Vagina (tissue), 2 donors: Measurements from ENCODE around the gene KCNH2.

Source experiments
- POLR2A ChIP-seq, 2 donors: fragments of 450-650 bp; IDR thresholded peaks; one replicate each; pipeline ENCODE4 v1.6.1; 2017; ENCODE audit warnings: antibody characterized with exemption in 2 of 2, mild to moderate bottlenecking in 2 of 2, moderate library complexity in 2 of 2
- POLR2AphosphoS5 ChIP-seq, 2 donors: sonication (generic); formaldehyde crosslinking; IDR thresholded peaks; one replicate each; pipeline ENCODE4 v1.9.0; 2017; ENCODE audit warnings: antibody characterized with exemption in 2 of 2, mild to moderate bottlenecking in 2 of 2, low read depth in 1 of 2; ENCODE audit not compliant: insufficient read depth in 1 of 2
- TF ChIP-seq, protein P1 (sequence below), 3 experiments: fragments of 450-650 bp in 2 of 3; fragments of 200-600 bp in 1 of 3; sonication (generic) in 1 of 3; IDR thresholded peaks; one replicate each; pipeline ENCODE4 v1.5.1; 2017 to 2019; ENCODE audit warnings: antibody characterized with exemption in 3 of 3, mild to moderate bottlenecking in 2 of 3, moderate library complexity in 2 of 3

DNA sequence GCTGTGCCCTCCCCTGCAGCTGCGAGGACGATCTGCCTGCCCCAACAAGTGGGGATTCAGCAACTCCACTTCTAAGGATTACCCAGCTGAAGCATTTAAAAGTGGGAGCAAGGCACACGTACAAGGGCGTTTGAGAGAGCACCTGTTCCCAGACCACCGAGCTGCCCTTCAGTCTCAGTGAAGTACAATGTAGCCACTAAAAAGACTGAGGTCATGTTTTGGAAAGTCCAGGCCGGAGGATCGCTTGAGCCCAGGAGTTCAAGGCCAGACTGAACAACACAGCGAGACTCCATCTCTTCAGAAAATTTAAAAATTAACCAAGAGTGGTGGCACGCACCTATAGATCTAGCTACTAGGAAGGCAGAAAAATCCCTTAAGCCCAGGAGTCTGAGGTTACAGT lies 27.4 kb upstream of the KCNH2 start:
- TF ChIP-seq, protein P1, sequence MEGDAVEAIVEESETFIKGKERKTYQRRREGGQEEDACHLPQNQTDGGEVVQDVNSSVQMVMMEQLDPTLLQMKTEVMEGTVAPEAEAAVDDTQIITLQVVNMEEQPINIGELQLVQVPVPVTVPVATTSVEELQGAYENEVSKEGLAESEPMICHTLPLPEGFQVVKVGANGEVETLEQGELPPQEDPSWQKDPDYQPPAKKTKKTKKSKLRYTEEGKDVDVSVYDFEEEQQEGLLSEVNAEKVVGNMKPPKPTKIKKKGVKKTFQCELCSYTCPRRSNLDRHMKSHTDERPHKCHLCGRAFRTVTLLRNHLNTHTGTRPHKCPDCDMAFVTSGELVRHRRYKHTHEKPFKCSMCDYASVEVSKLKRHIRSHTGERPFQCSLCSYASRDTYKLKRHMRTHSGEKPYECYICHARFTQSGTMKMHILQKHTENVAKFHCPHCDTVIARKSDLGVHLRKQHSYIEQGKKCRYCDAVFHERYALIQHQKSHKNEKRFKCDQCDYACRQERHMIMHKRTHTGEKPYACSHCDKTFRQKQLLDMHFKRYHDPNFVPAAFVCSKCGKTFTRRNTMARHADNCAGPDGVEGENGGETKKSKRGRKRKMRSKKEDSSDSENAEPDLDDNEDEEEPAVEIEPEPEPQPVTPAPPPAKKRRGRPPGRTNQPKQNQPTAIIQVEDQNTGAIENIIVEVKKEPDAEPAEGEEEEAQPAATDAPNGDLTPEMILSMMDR (IDR thresholded peaks at IDR 0.05): no peak
- TF ChIP-seq POLR2A (IDR thresholded peaks at IDR 0.05): no peak
- TF ChIP-seq POLR2AphosphoS5 (IDR thresholded peaks at IDR 0.05; ENCODE audit: insufficient read depth in 1 of 2, low read depth in 1 of 2): no peak
